Stimulated activated CD8-positive, alpha-beta memory T cell treated with anti-CD3 and anti-CD28 coated beads, Interleukin-7, amount 100 ng/mL, for 24 hours (primary cell): Measurements from ENCODE around the gene PGM5.
"Not testable (repeated sequence)": the region's sequence is repeated elsewhere in the genome, so short reads cannot be mapped to it uniquely, and the experiment has no call there.

Experiments
- DNase-seq: peaks from one replicate; pipeline ENCODE4 v3.0.0-alpha.2; 2020; ENCODE audit warnings: low read depth

The PGM5 gene

DNA sequence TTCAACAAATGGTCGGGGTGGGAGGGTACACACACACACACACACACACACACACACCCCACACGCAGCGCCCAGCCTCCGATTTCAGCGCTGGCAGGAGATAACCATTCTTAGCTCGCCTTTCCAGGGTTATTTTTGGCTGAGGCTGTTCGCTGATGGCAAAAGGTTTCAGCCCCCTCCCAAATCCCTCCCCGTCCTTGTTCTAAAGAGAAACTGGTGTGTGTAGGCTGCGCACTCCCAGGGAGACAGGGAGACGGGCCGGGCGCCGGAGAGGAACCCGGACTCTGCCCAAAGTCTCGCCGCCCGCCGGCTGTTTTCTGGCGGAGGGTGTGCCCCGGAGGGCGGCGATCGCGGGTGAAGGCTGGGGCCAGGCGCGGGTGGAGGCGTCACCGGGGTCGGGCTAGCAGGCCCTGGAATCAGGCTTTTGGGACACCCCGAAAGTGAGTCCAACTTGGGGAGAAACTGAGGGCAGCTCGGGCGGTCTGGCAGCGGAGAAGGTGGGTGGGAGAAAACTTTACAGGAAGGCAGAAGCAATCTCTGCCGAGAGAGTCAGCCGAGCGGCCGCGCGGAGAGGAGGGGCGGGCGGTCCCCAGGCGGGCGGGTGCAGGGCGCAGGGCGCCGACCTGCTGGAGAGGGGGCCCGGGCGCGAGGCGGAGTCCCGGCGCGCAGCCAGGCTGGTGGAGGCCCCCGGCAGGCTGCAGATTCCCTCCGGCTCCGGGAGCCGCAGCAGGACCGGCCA lies at the start of gene PGM5:
TSS of gene PGM5 (plus strand) at position 232 of the 739 bp plus-strand sequence. CDS start 517 bp downstream, outside the sequence.
- not testable (repeated sequence) for DNase-seq

DNA sequence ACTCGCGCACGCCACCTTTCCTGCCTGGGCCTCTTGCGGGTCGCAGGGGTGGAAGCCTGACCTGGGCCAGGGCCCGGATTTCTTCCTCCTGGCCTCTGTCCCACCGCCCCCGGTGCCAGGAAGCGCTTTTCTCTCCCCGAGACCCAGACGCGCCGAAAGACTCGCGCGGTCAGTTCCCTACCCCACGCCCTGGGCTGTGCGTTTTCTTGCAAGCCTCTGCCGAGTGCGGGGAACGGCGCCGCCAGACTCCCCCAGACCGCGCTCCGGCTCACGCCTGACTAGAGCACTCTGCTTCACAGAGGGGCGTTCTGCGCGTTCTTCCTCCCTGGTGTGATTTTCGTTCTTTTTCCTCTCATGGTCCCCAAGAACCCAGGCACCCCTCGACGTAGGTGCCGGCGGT lies 49.3 kb upstream of the PGM5 start:
- DNase-seq, result not testable (repeated sequence)

- DNase-seq, result not testable (repeated sequence)
Observed at GRCh38 chr9:68307654-68308053, 48.8 kb upstream of the PGM5 start.

DNA sequence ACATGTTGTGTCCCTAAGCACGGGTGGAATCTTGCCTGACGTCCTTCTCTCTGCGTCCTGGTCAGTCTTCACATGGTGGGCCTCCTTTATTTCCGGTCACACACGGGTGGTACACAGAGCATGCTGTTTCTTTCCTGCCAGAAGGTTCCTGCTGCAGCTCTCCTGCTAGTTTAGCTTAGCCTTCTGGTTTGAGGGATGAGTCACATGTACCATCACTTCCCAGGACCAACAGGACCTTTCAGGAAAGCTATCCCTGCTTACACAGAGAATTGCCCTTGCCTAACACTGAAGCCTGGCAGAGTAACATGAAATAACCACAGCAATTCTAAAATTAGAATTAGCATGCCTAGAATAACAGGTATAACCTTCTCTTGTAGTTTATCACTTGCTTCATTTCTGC lies 45.2 kb upstream of the PGM5 start:
- not testable (repeated sequence) for DNase-seq

- DNase-seq, result not testable (repeated sequence)
Observed at GRCh38 chr9:68318209-68318608, 38.2 kb upstream of the PGM5 start.

GRCh38 chr9:68323749-68324148 lies 32.7 kb upstream of the PGM5 start:
- DNase-seq, result not testable (repeated sequence)

DNA sequence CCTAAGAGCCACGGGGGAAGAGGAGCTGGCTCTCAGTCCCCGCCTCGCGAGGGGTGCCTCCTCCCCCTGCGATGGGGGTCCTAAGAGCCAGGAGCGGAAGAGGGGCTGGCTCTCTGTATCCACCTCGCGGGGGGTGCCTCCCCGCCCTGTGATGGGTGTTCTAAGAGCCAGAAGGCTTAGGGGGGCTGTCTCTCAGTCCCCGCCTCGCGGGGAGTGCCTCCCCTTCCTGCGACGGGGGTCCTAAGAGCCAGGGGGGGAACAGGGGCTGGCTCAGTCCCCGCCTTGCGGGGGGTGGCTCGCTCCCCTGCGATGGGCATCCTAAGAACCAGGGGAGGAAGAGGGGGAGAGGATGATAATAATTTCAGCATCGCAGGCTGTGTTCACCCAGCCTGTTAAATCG lies 31.9 kb upstream of the PGM5 start:
- not testable (repeated sequence) for DNase-seq

- DNase-seq, result not testable (repeated sequence)
Observed at GRCh38 chr9:68329106-68329505, 27.3 kb upstream of the PGM5 start.

GRCh38 chr9:68330531-68331173 lies 25.8 kb upstream of the PGM5 start:
- DNase-seq, result not testable (repeated sequence)

- not testable (repeated sequence) for DNase-seq
Observed at GRCh38 chr9:68332122-68332521, 24.3 kb upstream of the PGM5 start.

GRCh38 chr9:68335935-68336334 lies 20.5 kb upstream of the PGM5 start:
- not testable (repeated sequence) for DNase-seq

DNA sequence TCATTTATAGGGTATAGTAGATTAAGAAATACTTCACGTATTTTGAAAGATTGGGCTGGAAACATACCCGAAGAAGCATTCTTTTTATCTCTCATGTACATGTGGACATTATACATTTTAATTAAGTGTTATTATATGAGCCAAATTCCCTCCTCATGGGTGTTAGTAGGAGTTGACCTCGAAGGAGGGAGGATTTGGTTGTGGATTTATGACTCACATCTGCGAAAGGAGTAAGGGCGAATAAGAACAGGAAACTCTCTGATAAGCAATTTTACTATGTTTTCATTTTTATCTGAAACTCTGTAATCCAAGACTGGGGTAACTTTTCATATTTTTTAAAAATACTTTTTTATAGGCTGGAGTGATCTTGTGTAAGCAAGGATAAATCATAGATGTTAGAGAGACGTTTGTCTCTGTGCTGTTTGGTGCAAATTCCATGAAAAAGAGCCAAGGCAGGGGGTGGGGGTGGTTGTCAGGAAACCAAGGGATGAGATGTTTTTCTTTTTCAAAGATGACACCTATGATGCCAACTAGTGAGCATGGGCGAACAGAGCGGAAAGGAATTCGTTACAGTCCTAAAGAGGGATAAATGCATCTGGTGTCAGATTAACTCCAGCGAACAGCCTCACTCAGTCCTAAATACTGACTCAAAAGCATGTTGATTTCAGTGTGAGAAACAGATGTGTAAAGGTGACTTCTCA lies 19.6 kb upstream of the PGM5 start:
- not testable (repeated sequence) for DNase-seq

DNA sequence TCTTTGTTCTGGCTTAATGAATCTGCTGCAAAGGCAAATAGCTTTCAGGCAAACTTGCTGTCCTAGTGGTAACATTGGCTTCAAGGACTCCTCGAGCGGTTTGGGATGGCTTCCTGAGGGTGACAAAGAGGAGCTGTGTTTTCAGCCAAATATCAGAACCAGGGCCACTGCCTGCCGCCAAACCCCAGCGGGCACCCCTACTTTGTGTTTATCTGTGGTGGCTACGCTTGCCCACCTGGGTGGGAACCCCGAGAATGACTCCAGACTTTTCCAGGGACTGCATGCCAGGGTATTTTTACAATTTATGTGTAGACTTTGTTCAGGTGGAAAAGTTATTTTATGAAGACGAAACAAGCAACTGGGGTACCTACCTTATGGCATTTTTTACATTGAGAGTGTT lies 18.4 kb upstream of the PGM5 start:
- not testable (repeated sequence) for DNase-seq

- DNase-seq, result not testable (repeated sequence)
Observed at GRCh38 chr9:68342265-68343025, 14.0 kb upstream of the PGM5 start.

GRCh38 chr9:68343242-68343641 lies 13.2 kb upstream of the PGM5 start:
- DNase-seq, result not testable (repeated sequence)

GRCh38 chr9:68343992-68344391 lies 12.4 kb upstream of the PGM5 start:
- not testable (repeated sequence) for DNase-seq

DNA sequence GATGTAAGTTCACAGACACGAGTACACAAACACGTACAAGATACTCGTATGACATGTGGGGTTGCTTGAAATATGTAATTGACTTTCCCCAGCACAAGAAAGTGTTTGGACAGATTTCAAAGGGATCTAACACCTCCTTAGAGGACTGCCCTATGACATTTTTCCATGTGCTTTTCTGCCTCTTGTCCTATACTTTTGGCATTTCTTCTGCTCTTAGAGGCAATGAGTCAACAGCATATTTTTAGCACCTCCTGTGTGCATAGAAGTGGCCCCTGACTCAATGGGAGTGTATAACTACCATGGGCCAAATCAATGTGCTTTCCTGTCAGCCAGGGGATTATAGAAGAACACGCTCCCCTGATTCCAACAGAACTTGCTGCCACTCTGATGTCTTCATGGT lies 4.7 kb upstream of the PGM5 start:
- not testable (repeated sequence) for DNase-seq

GRCh38 chr9:68355993-68356379 lies 425 bp upstream of the PGM5 start:
- not testable (repeated sequence) for DNase-seq

DNA sequence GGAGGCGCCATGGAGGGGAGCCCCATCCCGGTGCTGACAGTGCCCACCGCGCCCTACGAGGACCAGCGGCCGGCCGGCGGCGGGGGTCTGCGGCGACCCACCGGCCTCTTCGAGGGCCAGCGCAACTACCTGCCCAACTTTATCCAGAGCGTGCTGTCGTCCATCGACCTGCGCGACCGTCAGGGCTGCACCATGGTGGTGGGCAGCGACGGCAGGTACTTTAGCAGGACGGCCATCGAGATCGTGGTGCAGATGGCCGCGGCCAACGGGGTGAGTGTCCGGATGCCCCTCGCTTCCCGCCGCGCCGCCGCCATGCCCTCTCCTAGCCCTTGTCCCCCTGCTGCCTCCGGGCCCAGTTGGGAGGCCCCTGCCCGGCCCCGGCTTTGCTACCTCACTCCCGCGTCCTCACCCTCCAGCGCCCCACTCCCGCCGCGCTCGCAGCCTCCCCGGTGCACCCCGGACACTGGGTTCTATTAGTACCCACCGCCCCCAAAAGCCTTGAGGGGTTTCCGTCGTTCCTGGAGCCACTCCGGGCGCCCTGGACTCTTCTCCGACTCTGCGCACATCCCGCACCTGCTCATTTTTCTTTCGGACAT lies 806 bp downstream of the PGM5 start:
- DNase-seq, result not testable (repeated sequence)

DNA sequence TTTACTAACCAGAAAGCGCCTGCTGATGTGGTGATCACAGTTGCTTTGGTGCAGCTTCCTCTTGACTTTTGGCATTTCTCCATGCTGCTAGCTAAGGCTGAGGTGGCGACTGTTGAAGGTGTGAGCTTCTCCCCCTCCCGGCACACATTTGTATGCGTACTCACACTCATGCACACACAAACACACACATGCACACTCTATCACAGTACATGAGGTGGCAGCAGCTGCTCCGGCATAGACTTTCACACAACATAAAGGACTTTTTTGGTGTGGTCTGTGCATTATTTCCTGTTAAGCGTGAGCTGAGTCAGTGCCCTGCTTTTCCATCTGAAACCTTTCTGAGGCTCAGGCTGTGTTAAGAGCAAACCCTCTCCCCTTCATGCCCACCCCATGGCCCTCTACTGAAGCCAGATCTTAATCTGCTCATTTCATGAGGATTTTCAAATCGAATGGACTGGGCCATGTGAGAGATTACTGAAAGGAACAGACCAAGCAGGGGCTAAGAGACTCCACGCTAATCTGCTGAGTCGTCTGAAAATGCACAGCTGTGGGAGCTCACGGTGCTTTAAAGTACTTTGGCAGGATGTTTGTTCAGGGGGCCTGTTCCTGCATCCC lies 10.6 kb downstream of the PGM5 start:
- not testable (repeated sequence) for DNase-seq

- not testable (repeated sequence) for DNase-seq
Observed at GRCh38 chr9:68375789-68376188, 19.4 kb downstream of the PGM5 start.
